HG02938 (cell line): ENCODE data around the gene EDRF1.
A peak's percentile ranks its signal among the peaks of the same experiment; 100 is the strongest.
"Not testable (repeated sequence)": the region's sequence is repeated elsewhere in the genome, so short reads cannot be mapped to it uniquely, and the experiment has no call there.

Experiments
- ATAC-seq: cut with Tn5 transposase; IDR thresholded peaks from one replicate; pipeline ENCODE4 v1.9.1; 2021; ENCODE audit warnings: mild to moderate bottlenecking, moderate library complexity; ENCODE audit not compliant: unreplicated experiment

The EDRF1 gene

DNA sequence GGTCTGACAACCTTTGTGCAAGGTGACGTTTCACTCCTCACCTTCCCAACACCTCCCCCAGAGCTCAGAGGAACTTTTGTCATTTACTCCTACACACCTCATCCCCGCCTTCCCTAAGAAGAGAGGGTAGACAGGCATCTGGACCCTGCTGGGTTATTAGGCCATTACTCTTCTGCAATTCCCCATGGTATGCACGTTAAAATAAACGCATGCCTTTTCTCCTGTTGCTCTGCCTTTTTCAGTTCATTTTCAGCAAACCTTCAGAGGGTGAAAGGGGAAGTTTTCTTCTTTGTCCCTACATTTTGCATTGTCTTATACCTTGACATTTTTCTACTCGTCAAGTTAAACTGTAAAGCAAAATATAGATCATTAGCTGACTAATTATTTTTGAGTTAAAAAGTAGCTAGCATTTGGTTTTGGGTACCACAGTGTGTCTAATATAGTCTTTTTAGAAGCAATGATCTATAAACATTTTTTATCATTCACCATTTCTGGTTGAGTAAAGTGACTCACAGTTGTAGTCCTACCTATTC lies 10.5 kb upstream of the EDRF1 start:
- ATAC-seq, result peak; percentile 33

DNA sequence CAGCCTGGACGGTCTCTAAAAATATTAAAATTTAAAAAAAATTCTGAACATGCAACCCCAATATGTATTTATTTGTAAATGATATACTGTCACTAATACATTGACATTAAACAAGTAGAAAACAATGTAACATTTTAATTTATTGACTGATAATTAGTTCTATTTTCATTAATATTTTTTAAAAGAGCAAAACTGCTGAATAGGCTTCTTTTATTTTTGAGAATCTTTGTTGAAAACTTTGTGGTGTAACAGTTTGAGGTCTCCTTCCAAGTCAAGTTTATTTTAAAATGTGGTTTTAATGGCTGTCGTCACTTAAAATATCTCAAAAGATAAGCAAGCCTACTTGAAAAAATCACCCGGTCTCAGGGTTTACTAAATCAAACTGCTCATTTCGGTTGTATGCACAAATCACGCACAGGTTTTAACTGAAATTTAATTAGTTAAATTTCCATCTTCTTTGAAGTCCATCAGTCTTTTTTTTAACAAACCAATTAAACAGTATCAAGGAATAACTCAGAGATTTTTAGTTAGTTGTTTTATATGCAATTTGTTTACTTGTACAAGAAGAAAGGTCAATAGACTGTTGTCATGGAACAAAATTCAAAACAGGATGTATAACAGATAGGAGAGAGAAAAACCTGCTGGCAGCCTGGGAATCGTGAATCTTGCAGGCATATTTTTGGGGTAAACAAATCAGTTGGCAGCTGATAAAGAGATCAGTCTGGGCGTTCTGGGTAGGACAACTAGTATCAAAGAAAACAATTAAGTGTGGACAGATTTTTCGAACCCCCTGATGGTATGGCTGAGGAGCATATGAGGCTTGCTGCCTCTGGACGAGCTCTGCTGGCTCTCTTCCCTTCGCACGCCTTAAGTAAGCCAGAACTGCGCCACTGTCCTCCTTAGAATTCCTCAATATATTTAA lies 9.7 kb upstream of the EDRF1 start:
- no peak for ATAC-seq

GRCh38 chr10:125711110-125711750 lies 8.3 kb upstream of the EDRF1 start:
- ATAC-seq, result no peak

DNA sequence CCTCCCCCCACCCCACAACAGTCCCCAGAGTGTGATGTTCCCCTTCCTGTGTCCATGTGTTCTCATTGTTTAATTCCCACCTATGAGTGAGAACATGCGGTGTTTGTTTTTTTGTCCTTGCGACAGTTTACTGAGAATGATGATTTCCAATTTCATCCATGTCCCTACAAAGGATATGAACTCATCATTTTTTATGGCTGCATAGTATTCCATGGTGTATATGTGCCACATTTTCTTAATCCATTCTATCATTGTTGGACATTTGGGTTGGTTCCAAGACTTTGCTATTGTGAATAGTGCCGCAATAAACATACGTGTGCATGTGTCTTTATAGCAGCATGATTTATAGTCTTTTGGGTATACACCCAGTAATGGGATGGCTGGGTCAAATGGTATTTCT lies 4.8 kb upstream of the EDRF1 start:
- ATAC-seq, result not testable (repeated sequence)

- ATAC-seq, result no peak
These were observed 483 bp downstream of the EDRF1 start for GRCh38 chr10:125720002-125720382.

DNA sequence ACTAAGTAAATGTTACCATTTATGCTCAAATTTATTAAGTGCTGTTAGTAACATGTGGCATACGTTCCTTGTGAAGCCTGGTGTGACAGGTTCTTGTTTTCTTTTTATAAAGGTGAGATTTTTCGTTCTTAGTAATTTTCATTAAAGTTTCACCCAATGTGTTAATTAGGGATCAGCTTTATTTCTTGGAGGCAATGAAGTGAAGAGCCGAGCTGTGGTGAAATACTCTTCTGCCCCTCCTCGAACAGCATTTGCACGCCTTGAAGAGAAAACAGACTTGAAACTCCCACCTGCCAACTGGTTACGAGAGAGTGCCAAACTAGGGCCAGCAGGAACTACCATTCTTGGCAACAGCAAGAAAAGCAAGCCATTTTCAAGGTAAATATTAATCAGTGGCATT lies 1.5 kb downstream of the EDRF1 start:
- peak; percentile 23 for ATAC-seq

DNA sequence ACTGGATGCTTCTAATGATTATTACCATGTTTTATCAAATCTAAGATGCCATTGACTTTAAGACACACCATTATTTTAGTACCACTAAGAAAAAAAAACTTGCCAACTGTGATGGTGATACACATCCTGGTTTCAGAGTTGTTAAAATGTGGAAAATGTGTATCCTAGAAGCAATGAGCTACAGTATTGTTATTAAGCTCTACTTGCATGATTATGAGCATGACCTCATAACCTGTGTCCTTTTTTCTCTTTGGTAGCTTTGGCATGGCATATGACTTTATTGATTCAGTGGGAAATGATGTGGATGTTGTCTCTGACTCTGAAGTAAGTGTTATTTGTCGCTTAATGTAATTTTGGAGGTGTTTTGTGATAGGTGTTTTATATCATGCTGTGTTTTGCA lies 3.3 kb downstream of the EDRF1 start:
- ATAC-seq, result no peak

DNA sequence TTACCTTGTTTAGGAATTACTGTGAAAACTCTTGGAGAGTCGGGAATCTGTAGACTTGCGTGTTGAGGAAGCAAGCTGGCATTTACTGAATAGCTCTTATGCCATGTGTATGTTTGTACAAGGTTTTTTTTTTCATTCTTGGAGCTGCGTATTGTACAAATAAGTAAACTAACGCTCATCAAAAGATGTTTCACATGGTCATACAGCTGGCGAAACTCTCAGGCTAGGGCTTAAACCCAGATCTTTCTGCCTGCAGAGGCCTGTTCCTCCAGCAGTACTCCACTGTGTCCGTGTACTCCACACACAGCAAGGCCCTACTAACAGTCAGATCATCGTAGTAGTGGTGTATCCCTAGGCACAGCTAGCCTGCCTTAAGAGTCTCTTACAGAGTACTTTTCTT lies 7.4 kb downstream of the EDRF1 start:
- ATAC-seq, result no peak

- no peak for ATAC-seq
These were observed 7.9 kb downstream of the EDRF1 start for GRCh38 chr10:125727436-125727835.

GRCh38 chr10:125734148-125734547 lies 14.6 kb downstream of the EDRF1 start:
- no peak for ATAC-seq

GRCh38 chr10:125734823-125735222 lies 15.3 kb downstream of the EDRF1 start:
- no peak for ATAC-seq

DNA sequence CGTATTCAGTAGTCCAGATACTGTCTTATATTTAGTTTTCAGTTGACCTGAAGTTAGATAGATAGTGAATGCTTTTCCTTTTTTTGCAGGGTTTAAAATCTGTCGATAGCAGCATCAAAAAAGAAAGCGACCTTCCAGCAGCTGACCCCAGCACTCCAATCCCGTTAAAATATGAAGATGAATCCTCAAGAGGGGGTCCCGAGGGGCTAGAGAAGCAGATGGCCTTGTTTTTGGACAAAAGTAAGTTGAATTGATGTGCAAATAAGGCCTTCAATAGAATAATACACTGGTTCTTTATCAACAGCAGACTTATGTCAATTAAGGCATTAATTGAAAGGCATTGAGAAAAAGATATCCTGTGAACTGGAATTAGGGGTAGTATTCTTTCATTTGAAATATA lies 18.7 kb downstream of the EDRF1 start:
- no peak for ATAC-seq

DNA sequence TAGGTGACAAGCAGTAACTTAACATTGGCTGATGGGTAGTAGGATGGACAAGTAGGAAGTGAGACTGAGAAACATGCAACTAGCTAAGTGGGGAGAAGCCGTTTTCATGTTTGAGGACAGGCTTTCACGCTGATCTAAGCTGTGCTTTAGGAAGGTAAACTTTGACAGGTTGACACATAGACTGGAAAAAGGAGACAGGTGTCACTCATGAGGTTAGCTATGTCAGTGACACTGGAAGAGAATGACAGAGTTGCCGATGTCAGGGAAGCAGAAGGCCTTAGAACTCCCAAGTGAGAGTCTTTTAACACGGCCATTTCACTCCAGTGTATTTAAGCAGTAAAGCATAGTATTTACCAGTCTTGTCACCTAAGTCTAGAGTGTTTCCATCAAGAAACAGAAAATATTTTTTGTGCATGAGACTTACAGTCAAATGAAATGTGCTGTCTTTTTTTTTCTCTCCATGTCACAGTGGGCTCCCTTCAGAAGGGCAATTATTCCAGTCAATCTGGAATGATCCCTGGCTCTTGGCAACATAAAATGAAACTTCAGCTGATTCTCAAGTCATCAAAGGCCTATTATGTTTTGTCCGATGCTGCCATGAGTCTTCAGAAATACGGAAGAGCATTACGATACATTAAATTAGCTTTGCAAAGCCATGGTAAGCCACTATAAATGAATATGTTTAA lies 20.6 kb downstream of the EDRF1 start:
- no peak for ATAC-seq

GRCh38 chr10:125742465-125742864 lies 23.0 kb downstream of the EDRF1 start:
- ATAC-seq, result no peak

GRCh38 chr10:125744909-125745308 lies 25.4 kb downstream of the EDRF1 start:
- no peak for ATAC-seq

DNA sequence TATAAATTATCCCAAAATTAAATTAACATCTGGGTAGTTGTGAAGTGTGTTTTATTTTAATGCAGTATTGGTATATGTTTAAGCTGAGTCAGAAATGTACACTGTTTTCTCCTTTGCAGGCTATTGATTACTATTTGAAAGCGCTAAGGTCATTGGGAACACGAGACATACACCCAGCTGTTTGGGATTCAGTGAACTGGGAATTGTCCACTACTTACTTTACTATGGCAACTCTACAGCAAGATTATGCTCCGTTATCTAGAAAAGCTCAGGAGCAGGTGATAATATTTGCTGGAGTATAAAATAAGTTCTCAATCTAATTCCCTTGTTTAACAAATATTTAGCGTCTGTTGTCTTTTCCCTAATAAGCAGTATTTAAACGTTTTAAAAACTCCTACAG lies 27.9 kb downstream of the EDRF1 start:
- no peak for ATAC-seq

- no peak for ATAC-seq
These were observed 36.7 kb downstream of the EDRF1 start for GRCh38 chr10:125756196-125756595.

DNA sequence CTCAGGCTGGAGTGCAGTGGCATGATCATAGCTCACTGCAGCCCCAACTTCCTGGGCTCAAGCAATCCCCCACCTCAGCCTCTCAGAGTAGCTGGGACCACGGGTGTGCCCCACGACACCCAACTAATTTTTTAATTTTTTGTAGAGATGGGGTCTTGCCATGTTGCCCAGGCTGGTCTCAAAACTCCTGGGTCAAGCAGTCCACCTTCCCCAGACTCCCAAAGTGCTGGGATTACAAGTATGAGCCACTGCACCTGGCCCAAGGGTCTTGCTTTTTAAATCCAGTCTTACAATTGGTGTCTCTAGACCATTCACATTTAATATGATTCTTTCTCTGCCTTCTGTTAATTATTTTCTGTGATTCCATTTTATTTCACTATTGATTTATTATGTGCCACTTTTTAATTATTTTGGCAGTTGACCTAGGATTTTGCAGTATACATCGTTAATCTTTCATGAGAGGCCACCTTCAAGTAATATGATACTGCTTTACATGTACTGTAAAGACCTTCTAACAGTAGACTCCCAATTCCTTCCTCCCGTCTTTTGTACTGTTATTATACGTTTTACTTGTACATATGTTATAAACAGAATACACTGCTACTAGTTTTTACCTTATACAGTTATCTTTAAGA lies 37.5 kb downstream of the EDRF1 start:
- no peak for ATAC-seq

- ATAC-seq, result no peak
These were observed 38.2 kb downstream of the EDRF1 start for GRCh38 chr10:125757742-125758141.

GRCh38 chr10:125761961-125762360 lies 42.5 kb downstream of the EDRF1 start:
- ATAC-seq, result no peak
